ENCODE data around the gene MYO9B. TPM values are rescaled to one million over a fixed set of nuclear protein-coding genes. Genes with fewer than 3 reads are reported as not detected.

The MYO9B gene
- total RNA-seq, 4 donors from 2014 or later, result 102 to 246 (median 151) TPM

GRCh38 chr19:17081672-17082630 lies 6.4 kb downstream of the MYO9B start:
- intact Hi-C loops (cut with DNase I; ENCODE audit: low total_unique reads) (no loop called here), in situ Hi-C loops (cut with MboI; ENCODE audit: low pct_ligation_motif_present in 1 of 4, low pct_unique_long_range_greater_than_20kb in 1 of 4, low sequenced_read_pairs in 3 of 4) (no loop called here)
- no peak for DNase-seq
- WGBS, 2 donors (ENCODE audit: low coverage in 1 of 2), result 64 to 70% methylated on average over 3 to 20 of the region's 20 CpGs
- Histone ChIP-seq H3K4me3 (no peak overlapping the region), H3K27ac (peak overlapping the region; percentile 90 to 96 (median 94)), H3K27me3 (no peaks in the 10 kb centered on the region), H3K36me3 (no peaks in the 10 kb centered on the region), H3K9me3 (no peaks in the 10 kb centered on the region), H3K4me1 (peaks cover 26 to 56% (median 38%) of the 10 kb centered on the region in 4 donors)
- TF ChIP-seq POLR2AphosphoS5 (IDR thresholded peaks at IDR 0.05), result no peak
- TF ChIP-seq CTCF (IDR thresholded peaks at IDR 0.05), result no peak
- no peak for TF ChIP-seq POLR2A (IDR thresholded peaks at IDR 0.05)
- TF ChIP-seq EP300 (IDR thresholded peaks at IDR 0.05; ENCODE audit: low read depth), result no peak

- Histone ChIP-seq H3K36me3 (no peaks in the 10 kb centered on the region), H3K9me3 (no peaks in the 10 kb centered on the region), H3K4me1 (peaks cover 22 to 41% (median 33%) of the 10 kb centered on the region in 4 donors), H3K4me3 (no peak overlapping the region), H3K27ac (peak overlapping the region in 1 of 4 donors; percentile 27), H3K27me3 (no peaks in the 10 kb centered on the region)
- WGBS, 2 donors (ENCODE audit: low coverage in 1 of 2), result 83% methylated on average over 13 of the region's 14 CpGs; no CpG with 5 or more reads in 1 of the 2 donors
- in situ Hi-C loops (cut with MboI; ENCODE audit: low pct_ligation_motif_present in 1 of 4, low pct_unique_long_range_greater_than_20kb in 1 of 4, low sequenced_read_pairs in 3 of 4), result no loop called here
- TF ChIP-seq POLR2A (IDR thresholded peaks at IDR 0.05) (no peak), EP300 (IDR thresholded peaks at IDR 0.05; ENCODE audit: low read depth) (no peak), CTCF (IDR thresholded peaks at IDR 0.05) (no peak), POLR2AphosphoS5 (IDR thresholded peaks at IDR 0.05) (no peak)
- intact Hi-C loops (cut with DNase I; ENCODE audit: low total_unique reads), result no loop called here
- no peak for DNase-seq
These were observed 10.5 kb downstream of the MYO9B start for GRCh38 chr19:17086120-17086519.

GRCh38 chr19:17086834-17087233 lies 11.3 kb downstream of the MYO9B start:
- TF ChIP-seq CTCF (IDR thresholded peaks at IDR 0.05) (no peak), POLR2A (IDR thresholded peaks at IDR 0.05) (no peak), POLR2AphosphoS5 (IDR thresholded peaks at IDR 0.05) (no peak), EP300 (IDR thresholded peaks at IDR 0.05; ENCODE audit: low read depth) (no peak)
- Histone ChIP-seq H3K27me3 (no peaks in the 10 kb centered on the region), H3K4me3 (no peak overlapping the region), H3K36me3 (no peaks in the 10 kb centered on the region), H3K27ac (peak overlapping the region in 3 of 4 donors; percentile 5 to 26 (median 23)), H3K4me1 (peaks cover 26 to 43% (median 33%) of the 10 kb centered on the region in 4 donors), H3K9me3 (no peaks in the 10 kb centered on the region)
- intact Hi-C loops (cut with DNase I; ENCODE audit: low total_unique reads) (no loop called here), in situ Hi-C loops (cut with MboI; ENCODE audit: low pct_ligation_motif_present in 1 of 4, low pct_unique_long_range_greater_than_20kb in 1 of 4, low sequenced_read_pairs in 3 of 4) (no loop called here)
- no peak for DNase-seq
- 78 to 84% methylated on average over 4 to 6 of the region's 6 CpGs for WGBS, 2 donors (ENCODE audit: low coverage in 1 of 2)

GRCh38 chr19:17088552-17088951 lies 13.0 kb downstream of the MYO9B start:
- no peak for DNase-seq
- H3K4me1 ChIP-seq, result peaks cover 16 to 40% (median 26%) of the 10 kb centered on the region in 4 donors
- peak overlapping the region; percentile 77 to 87 (median 83) for H3K27ac ChIP-seq
- intact Hi-C loops (cut with DNase I; ENCODE audit: low total_unique reads), result no loop called here
- TF ChIP-seq POLR2AphosphoS5 (IDR thresholded peaks at IDR 0.05) (no peak), POLR2A (IDR thresholded peaks at IDR 0.05) (no peak), EP300 (IDR thresholded peaks at IDR 0.05; ENCODE audit: low read depth) (no peak), CTCF (IDR thresholded peaks at IDR 0.05) (no peak)
- no peaks in the 10 kb centered on the region for H3K27me3 ChIP-seq
- in situ Hi-C loops (cut with MboI; ENCODE audit: low pct_ligation_motif_present in 1 of 4, low pct_unique_long_range_greater_than_20kb in 1 of 4, low sequenced_read_pairs in 3 of 4), result no loop called here
- no peak overlapping the region for H3K4me3 ChIP-seq
- 88 to 100% methylated on average over 2 to 5 of the region's 5 CpGs for WGBS, 2 donors (ENCODE audit: low coverage in 1 of 2)
- H3K36me3 ChIP-seq, result no peaks in the 10 kb centered on the region
- H3K9me3 ChIP-seq, result no peaks in the 10 kb centered on the region
